WI38 (cell line): ENCODE data around the gene CFAP69.

Source experiments
- H3K4me3 ChIP-seq: 2 replicates; pipeline ENCODE4 v1.5.1; 2011; ENCODE audit warnings: low read depth, mild to moderate bottlenecking, control low read depth, low read length
- CTCF ChIP-seq: IDR thresholded peaks from 2 replicates; pipeline ENCODE4 v1.5.1; 2012; ENCODE audit warnings: low read depth, mild to moderate bottlenecking, control low read depth, low read length

Gene CFAP69

GRCh38 chr7:90290244-90291113, 45.5 kb downstream of the CFAP69 start:
- TF ChIP-seq CTCF: no peak
- no peak overlapping the region for H3K4me3 ChIP-seq

GRCh38 chr7:90298145-90299038, 53.4 kb downstream of the CFAP69 start:
- no peak overlapping the region for H3K4me3 ChIP-seq
- peak; percentile 32; the same call in 1 of the 2 replicates for TF ChIP-seq CTCF

DNA sequence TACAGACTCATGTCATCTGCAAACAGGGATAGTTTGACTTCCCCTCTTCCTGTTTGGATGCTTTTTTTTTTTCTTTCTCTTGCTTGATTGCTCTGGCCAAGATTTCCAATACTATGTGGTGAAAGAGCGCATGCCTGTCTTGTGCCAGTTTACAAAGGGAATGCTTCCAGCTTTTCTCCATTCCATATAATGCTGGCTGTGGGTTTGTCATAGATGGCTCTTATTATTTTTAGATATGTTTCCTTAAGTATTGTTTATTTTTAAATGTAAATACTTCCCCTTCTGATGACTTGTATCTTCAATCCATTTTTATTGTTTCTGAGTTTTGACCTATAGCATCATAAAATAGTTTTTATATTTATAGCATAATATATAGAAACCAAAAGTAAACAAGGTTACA, 58.3 kb downstream of the CFAP69 start:
- H3K4me3 ChIP-seq: no peak overlapping the region
- TF ChIP-seq CTCF: no peak

DNA sequence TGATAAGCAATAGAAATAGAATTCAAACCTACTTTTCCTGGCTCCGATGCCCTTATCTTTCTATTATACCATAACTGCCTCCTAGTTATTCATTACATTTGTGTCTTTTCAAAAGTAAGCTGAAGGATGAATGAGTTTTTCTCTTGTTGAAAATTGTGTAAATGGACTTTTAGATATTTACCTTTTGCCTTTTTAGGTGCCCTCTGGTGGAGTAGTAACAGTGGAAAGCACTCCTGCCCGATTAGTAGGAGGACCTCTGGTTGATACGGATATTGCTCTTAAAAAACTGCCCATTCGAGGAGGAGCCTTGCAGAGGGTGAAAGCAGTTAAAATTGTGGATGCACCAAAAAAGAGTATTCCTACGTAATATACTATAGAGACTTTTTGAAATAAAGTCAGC, 64.9 kb downstream of the CFAP69 start:
- no peak for TF ChIP-seq CTCF
- H3K4me3 ChIP-seq: no peak overlapping the region

GRCh38 chr7:90311175-90311574, 66.2 kb downstream of the CFAP69 start:
- TF ChIP-seq CTCF: no peak
- no peak overlapping the region for H3K4me3 ChIP-seq

DNA sequence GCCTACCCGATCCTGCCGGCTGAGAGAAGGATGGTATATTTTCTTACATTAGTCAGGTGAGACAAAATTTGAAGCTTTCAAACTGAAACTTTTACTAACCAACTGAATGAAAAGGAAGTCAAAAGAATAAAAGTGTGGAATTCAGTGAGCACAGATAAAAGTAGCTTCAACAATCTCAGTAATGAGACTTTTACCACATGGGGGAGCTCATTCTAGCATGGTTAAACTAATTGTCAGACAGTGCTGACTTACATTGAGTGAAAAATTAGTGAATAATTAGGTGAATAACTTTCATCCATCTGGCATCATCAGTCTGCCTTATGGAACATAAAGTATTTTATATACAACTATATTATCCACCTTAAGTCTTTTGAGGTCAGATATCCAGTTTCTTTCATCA, 67.8 kb downstream of the CFAP69 start:
- no peak for TF ChIP-seq CTCF
- no peak overlapping the region for H3K4me3 ChIP-seq

DNA sequence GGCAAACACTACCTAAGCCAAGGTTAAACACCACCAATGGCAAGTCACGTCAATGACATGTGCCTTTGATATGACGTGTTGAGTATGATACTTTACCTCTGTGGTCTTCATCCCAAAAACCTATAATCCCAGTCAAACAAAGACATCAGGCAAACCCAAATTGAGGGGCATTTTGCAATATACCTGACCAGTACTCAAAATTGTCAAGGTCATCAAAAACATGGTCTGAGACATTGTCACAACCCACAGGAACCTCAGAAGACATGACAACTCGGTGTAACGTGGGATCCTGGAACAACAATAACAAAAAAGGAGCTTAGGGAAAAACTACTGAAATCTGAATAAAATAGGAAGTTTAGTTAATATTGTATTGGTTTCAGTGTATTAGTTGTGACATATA, 68.9 kb downstream of the CFAP69 start:
- TF ChIP-seq CTCF: no peak
- H3K4me3 ChIP-seq: no peak overlapping the region
